Measurements from ENCODE around the gene ISYNA1.

The ISYNA1 gene

DNA sequence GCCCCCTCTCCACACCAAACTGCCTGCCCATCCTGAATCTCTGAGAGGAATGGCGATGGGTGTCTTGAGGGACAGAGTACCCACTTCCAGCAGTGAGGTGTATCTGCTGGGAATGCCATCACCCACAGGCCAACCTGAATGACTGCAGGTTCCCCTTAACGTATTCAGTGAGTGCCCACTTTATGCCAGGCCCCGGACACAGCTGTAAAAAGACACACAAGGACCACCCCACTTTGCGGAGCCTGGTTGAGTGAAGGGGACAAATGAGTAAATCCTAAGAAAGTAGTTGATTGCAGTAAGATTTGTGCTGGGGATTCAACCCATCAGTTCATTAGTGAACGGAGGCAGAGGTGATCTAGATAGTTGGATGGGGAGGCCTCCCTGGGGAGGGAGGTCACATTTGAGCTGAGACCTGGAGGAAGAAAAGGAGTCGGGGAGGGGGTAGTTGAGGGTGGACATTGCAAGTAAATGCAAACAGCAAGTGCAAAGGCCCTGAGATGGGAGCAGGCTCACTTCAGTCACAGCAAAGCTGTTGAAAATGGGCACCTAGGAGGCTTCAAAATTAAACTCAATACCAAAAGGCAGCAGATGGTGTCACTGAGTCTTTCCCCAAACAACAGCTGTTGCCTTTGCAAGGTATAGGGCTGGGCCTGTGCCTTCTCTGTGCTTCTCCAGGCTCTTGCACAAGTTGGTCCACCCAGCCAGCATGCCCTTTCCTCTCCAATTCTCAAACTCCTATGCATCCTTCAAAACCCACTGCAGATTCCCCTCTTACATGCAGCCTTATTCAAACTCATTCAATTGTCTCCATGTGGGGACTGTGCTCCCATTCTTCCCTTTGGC is 47.6 kb downstream of the ISYNA1 start:
- DNase-seq: no peak

DNA sequence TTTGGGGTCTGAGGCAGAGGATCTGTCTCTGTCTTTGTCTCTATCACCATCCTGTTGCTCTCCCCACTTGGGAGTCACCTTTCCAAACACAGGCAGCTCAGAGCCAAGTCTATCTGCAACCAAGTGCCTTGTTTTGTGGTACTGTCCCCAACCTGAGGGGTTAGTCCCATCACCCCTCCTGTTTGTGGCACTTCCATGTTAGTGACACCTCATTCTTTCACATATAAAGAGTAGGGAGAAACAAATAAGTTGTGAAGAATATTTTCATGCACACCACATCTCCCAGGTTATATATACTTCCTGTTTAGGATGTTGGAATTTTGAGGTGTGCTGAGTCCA is 48.2 kb downstream of the ISYNA1 start:
- no peak for DNase-seq

GRCh38 chr19:18388960-18389725 is 48.8 kb downstream of the ISYNA1 start:
- no peak for DNase-seq

DNA sequence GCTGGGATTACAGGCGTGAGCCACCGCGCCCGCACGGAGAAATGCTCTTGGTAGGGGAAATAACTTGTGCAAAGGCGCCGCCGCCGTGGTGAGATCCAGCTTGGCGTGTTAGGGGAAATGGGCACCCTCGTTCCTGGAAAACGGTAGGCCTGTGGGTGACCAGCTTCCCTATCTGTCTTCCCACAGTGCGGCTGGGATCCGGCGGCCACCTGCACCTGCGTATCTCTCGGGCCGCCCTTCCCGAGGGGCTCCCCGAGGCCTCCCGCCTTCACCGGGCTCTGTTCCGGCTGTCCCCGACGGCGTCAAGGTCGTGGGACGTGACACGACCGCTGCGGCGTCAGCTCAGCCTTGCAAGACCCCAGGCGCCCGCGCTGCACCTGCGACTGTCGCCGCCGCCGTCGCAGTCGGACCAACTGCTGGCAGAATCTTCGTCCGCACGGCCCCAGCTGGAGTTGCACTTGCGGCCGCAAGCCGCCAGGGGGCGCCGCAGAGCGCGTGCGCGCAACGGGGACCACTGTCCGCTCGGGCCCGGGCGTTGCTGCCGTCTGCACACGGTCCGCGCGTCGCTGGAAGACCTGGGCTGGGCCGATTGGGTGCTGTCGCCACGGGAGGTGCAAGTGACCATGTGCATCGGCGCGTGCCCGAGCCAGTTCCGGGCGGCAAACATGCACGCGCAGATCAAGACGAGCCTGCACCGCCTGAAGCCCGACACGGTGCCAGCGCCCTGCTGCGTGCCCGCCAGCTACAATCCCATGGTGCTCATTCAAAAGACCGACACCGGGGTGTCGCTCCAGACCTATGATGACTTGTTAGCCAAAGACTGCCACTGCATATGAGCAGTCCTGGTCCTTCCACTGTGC is 49.6 kb downstream of the ISYNA1 start:
- peak; percentile 75 for DNase-seq

GRCh38 chr19:18386543-18387271 is 51.2 kb downstream of the ISYNA1 start:
- no peak for DNase-seq

- peak; percentile 15 for DNase-seq
These were observed 52.0 kb downstream of the ISYNA1 start, which contains the start of gene GDF15 for GRCh38 chr19:18385675-18386542. TSS of gene GDF15 (plus strand) at chr19:18386158. CDS start at chr19:18386190, 32 bp downstream.

- DNase-seq: no peak
These were observed 52.6 kb downstream of the ISYNA1 start for GRCh38 chr19:18385359-18385674.

- no peak for DNase-seq
These were observed 53.2 kb downstream of the ISYNA1 start for GRCh38 chr19:18384775-18385174.

Measured in activated gamma-delta T cell treated with Interleukin-2 at 50 U/mL for 16 hours (primary cell).